ENCODE data around the gene TELO2. TPM values are rescaled to one million over a fixed set of nuclear protein-coding genes. Genes with fewer than 3 reads are reported as not detected.

TELO2 gene
- total RNA-seq, 1 donor from 2014 or later: 101 TPM

- H3K9me3 Mint-ChIP-seq: no peaks in the 10 kb centered on the region
- H3K27ac Mint-ChIP-seq: peak overlapping the region; percentile 58
- DNase-seq: no peak
- H3K27me3 Mint-ChIP-seq: no peaks in the 10 kb centered on the region
- intact Hi-C loops (cut with micrococcal nuclease): loop anchor here (2.0 kb wide), 2 partner anchors 49 to 69 kb away; partner anchors contain the start of gene TELO2
- H3K4me3 Mint-ChIP-seq: no peak overlapping the region
- peaks cover 44% of the 10 kb centered on the region for H3K4me1 Mint-ChIP-seq
- peaks cover 41% of the 10 kb centered on the region for H3K36me3 Mint-ChIP-seq (ENCODE audit: low read depth)
These were observed 49.0 kb downstream of the TELO2 start for GRCh38 chr16:1542166-1542500.

- Mint-ChIP-seq H3K27me3 (no peaks in the 10 kb centered on the region), H3K4me3 (no peak overlapping the region), H3K27ac (peak overlapping the region; percentile 88), H3K4me1 (peaks cover 42% of the 10 kb centered on the region), H3K9me3 (no peaks in the 10 kb centered on the region), H3K36me3 (ENCODE audit: low read depth) (peaks cover 40% of the 10 kb centered on the region)
- DNase-seq: no peak
- intact Hi-C loops (cut with micrococcal nuclease): loop anchor here (2.0 kb wide), 2 partner anchors 50 to 68 kb away; partner anchors contain the start of gene TELO2
These were observed 49.4 kb downstream of the TELO2 start for GRCh38 chr16:1542533-1542932.

GRCh38 chr16:1543085-1543896 is 50.1 kb downstream of the TELO2 start:
- intact Hi-C loops (cut with micrococcal nuclease): loop anchor here (1.0 to 2.0 kb wide), 3 partner anchors 8 to 68 kb away; partner anchors contain the start of gene TELO2
- peak overlapping the region; percentile 88 for H3K27ac Mint-ChIP-seq
- H3K4me1 Mint-ChIP-seq: peaks cover 35% of the 10 kb centered on the region
- peak; percentile 83 for DNase-seq
- H3K36me3 Mint-ChIP-seq (ENCODE audit: low read depth): peaks cover 38% of the 10 kb centered on the region
- H3K27me3 Mint-ChIP-seq: no peaks in the 10 kb centered on the region
- H3K9me3 Mint-ChIP-seq: no peaks in the 10 kb centered on the region
- peak overlapping the region; percentile 70 for H3K4me3 Mint-ChIP-seq

GRCh38 chr16:1545044-1546040 is 52.2 kb downstream of the TELO2 start:
- Mint-ChIP-seq H3K27me3 (no peaks in the 10 kb centered on the region), H3K4me3 (peak overlapping the region; percentile 70), H3K9me3 (no peaks in the 10 kb centered on the region), H3K36me3 (ENCODE audit: low read depth) (peaks cover 45% of the 10 kb centered on the region), H3K27ac (peak overlapping the region; percentile 88), H3K4me1 (peaks cover 27% of the 10 kb centered on the region)
- intact Hi-C loops (cut with micrococcal nuclease): no loop called here
- no peak for DNase-seq

- Mint-ChIP-seq H3K27me3 (no peaks in the 10 kb centered on the region), H3K4me3 (no peak overlapping the region), H3K4me1 (peaks cover 25% of the 10 kb centered on the region), H3K9me3 (no peaks in the 10 kb centered on the region), H3K36me3 (ENCODE audit: low read depth) (peaks cover 39% of the 10 kb centered on the region), H3K27ac (no peak overlapping the region)
- no peak for DNase-seq
- intact Hi-C loops (cut with micrococcal nuclease): no loop called here
These were observed 53.3 kb downstream of the TELO2 start for GRCh38 chr16:1546430-1546829.

- Mint-ChIP-seq H3K9me3 (no peaks in the 10 kb centered on the region), H3K4me3 (no peak overlapping the region), H3K4me1 (peaks cover 18% of the 10 kb centered on the region), H3K27me3 (no peaks in the 10 kb centered on the region), H3K27ac (peak overlapping the region; percentile 25), H3K36me3 (ENCODE audit: low read depth) (peaks cover 40% of the 10 kb centered on the region)
- intact Hi-C loops (cut with micrococcal nuclease): no loop called here
- no peak for DNase-seq
These were observed 55.1 kb downstream of the TELO2 start for GRCh38 chr16:1548233-1548632.

GRCh38 chr16:1548727-1549126 is 55.6 kb downstream of the TELO2 start:
- no peaks in the 10 kb centered on the region for H3K27me3 Mint-ChIP-seq
- no peak for DNase-seq
- peaks cover 14% of the 10 kb centered on the region for H3K4me1 Mint-ChIP-seq
- H3K9me3 Mint-ChIP-seq: no peaks in the 10 kb centered on the region
- no peak overlapping the region for H3K27ac Mint-ChIP-seq
- intact Hi-C loops (cut with micrococcal nuclease): no loop called here
- peaks cover 37% of the 10 kb centered on the region for H3K36me3 Mint-ChIP-seq (ENCODE audit: low read depth)
- no peak overlapping the region for H3K4me3 Mint-ChIP-seq

GRCh38 chr16:1550069-1550468 is 56.9 kb downstream of the TELO2 start:
- no peaks in the 10 kb centered on the region for H3K9me3 Mint-ChIP-seq
- peaks cover 46% of the 10 kb centered on the region for H3K36me3 Mint-ChIP-seq (ENCODE audit: low read depth)
- H3K4me1 Mint-ChIP-seq: peaks cover 9% of the 10 kb centered on the region
- no peaks in the 10 kb centered on the region for H3K27me3 Mint-ChIP-seq
- intact Hi-C loops (cut with micrococcal nuclease): no loop called here
- no peak overlapping the region for H3K27ac Mint-ChIP-seq
- no peak overlapping the region for H3K4me3 Mint-ChIP-seq
- DNase-seq: no peak

GRCh38 chr16:1550696-1551095 is 57.5 kb downstream of the TELO2 start:
- H3K36me3 Mint-ChIP-seq (ENCODE audit: low read depth): peaks cover 48% of the 10 kb centered on the region
- no peaks in the 10 kb centered on the region for H3K27me3 Mint-ChIP-seq

GRCh38 chr16:1551166-1551565 is 58.0 kb downstream of the TELO2 start:
- Mint-ChIP-seq H3K27me3 (no peaks in the 10 kb centered on the region), H3K27ac (no peak overlapping the region), H3K4me1 (no peaks in the 10 kb centered on the region), H3K9me3 (no peaks in the 10 kb centered on the region), H3K36me3 (ENCODE audit: low read depth) (peaks cover 46% of the 10 kb centered on the region), H3K4me3 (no peak overlapping the region)
- intact Hi-C loops (cut with micrococcal nuclease): no loop called here
- no peak for DNase-seq

More at GRCh38 chr16:1550696-1551095, 57.5 kb downstream of the TELO2 start:
- Mint-ChIP-seq H3K9me3 (no peaks in the 10 kb centered on the region), H3K4me1 (peaks cover 2% of the 10 kb centered on the region), H3K27ac (no peak overlapping the region), H3K4me3 (no peak overlapping the region)
- DNase-seq: no peak
- intact Hi-C loops (cut with micrococcal nuclease): no loop called here

- H3K27ac Mint-ChIP-seq: no peak overlapping the region
- H3K36me3 Mint-ChIP-seq (ENCODE audit: low read depth): peaks cover 43% of the 10 kb centered on the region
- DNase-seq: no peak
- H3K4me1 Mint-ChIP-seq: no peaks in the 10 kb centered on the region
- H3K4me3 Mint-ChIP-seq: no peak overlapping the region
- no peaks in the 10 kb centered on the region for H3K9me3 Mint-ChIP-seq
- H3K27me3 Mint-ChIP-seq: no peaks in the 10 kb centered on the region
- intact Hi-C loops (cut with micrococcal nuclease): no loop called here
These were observed 59.0 kb downstream of the TELO2 start for GRCh38 chr16:1552129-1552528.

- H3K27me3 Mint-ChIP-seq: no peaks in the 10 kb centered on the region
- DNase-seq: no peak
- intact Hi-C loops (cut with micrococcal nuclease): no loop called here
- peak overlapping the region; percentile 7 for H3K27ac Mint-ChIP-seq
- no peaks in the 10 kb centered on the region for H3K9me3 Mint-ChIP-seq
- no peak overlapping the region for H3K4me3 Mint-ChIP-seq
- peaks cover 34% of the 10 kb centered on the region for H3K36me3 Mint-ChIP-seq (ENCODE audit: low read depth)
- peaks cover 6% of the 10 kb centered on the region for H3K4me1 Mint-ChIP-seq
These were observed 61.0 kb downstream of the TELO2 start for GRCh38 chr16:1553946-1554825.

- Mint-ChIP-seq H3K36me3 (ENCODE audit: low read depth) (peaks cover 34% of the 10 kb centered on the region), H3K27ac (no peak overlapping the region), H3K9me3 (no peaks in the 10 kb centered on the region), H3K4me1 (peaks cover 13% of the 10 kb centered on the region), H3K27me3 (no peaks in the 10 kb centered on the region), H3K4me3 (no peak overlapping the region)
- intact Hi-C loops (cut with micrococcal nuclease): no loop called here
- DNase-seq: no peak
These were observed 61.8 kb downstream of the TELO2 start for GRCh38 chr16:1554826-1555445.
